ENCODE results near the gene LIMS2. TPM values are rescaled to one million over a fixed set of nuclear protein-coding genes. Genes with fewer than 3 reads are reported as not detected.

LIMS2 gene
- total RNA-seq, 1 donor from 2014 or later: 161 TPM

GRCh38 chr2:127631541-127631996 lies 43.8 kb downstream of the LIMS2 start:
- Histone ChIP-seq H3K27ac (peak overlapping the region; percentile 17), H3K9me3 (no peaks in the 10 kb centered on the region), H3K4me1 (peaks cover 11% of the 10 kb centered on the region), H3K4me3 (no peak overlapping the region), H3K36me3 (no peaks in the 10 kb centered on the region), H3K27me3 (no peaks in the 10 kb centered on the region)
- DNase-seq (no peak), ATAC-seq (peak; percentile 0)
- intact Hi-C loops (cut with DNase I): no loop called here
- TF ChIP-seq, protein P1, sequence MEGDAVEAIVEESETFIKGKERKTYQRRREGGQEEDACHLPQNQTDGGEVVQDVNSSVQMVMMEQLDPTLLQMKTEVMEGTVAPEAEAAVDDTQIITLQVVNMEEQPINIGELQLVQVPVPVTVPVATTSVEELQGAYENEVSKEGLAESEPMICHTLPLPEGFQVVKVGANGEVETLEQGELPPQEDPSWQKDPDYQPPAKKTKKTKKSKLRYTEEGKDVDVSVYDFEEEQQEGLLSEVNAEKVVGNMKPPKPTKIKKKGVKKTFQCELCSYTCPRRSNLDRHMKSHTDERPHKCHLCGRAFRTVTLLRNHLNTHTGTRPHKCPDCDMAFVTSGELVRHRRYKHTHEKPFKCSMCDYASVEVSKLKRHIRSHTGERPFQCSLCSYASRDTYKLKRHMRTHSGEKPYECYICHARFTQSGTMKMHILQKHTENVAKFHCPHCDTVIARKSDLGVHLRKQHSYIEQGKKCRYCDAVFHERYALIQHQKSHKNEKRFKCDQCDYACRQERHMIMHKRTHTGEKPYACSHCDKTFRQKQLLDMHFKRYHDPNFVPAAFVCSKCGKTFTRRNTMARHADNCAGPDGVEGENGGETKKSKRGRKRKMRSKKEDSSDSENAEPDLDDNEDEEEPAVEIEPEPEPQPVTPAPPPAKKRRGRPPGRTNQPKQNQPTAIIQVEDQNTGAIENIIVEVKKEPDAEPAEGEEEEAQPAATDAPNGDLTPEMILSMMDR (IDR thresholded peaks at IDR 0.05): no peak

DNA sequence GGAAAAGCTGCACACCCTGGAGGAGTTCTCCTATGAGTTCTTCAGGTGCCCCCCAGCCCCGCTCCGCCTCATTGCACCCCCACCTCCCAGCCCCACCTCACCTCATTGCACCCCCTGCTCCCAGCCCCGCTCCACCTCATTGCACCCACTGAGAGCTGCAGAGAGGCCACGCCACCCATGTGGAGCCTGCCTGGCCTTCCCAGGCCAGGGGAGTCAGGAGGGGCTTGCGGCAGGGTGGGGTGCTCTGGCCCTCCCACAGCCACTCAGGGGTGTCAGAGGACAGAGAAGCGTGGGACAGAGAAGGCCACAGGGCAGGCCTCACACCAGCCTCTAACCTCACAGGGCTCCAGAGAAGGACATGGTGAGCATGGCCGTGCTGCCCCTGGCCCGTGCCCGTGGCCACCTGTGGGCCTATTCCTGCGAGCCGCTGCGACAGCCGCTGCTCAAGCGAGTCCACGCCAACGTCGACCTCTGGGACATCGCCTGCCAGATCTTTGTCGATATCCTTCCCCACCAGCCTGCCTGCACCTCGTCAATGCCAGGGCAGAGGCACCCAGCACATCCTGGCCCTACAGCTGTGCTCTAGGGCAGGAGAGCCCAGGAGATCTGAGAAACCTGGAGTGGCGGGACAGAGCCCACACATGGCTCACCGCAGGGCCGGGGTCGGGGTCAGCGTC lies 44.3 kb downstream of the LIMS2 start:
- Histone ChIP-seq H3K4me3 (no peak overlapping the region), H3K27me3 (no peaks in the 10 kb centered on the region), H3K36me3 (no peaks in the 10 kb centered on the region), H3K9me3 (no peaks in the 10 kb centered on the region), H3K27ac (no peak overlapping the region), H3K4me1 (peaks cover 9% of the 10 kb centered on the region)
- ATAC-seq (no peak), DNase-seq (no peak)
- intact Hi-C loops (cut with DNase I): no loop called here
- TF ChIP-seq, protein P1 (IDR thresholded peaks at IDR 0.05): no peak

DNA sequence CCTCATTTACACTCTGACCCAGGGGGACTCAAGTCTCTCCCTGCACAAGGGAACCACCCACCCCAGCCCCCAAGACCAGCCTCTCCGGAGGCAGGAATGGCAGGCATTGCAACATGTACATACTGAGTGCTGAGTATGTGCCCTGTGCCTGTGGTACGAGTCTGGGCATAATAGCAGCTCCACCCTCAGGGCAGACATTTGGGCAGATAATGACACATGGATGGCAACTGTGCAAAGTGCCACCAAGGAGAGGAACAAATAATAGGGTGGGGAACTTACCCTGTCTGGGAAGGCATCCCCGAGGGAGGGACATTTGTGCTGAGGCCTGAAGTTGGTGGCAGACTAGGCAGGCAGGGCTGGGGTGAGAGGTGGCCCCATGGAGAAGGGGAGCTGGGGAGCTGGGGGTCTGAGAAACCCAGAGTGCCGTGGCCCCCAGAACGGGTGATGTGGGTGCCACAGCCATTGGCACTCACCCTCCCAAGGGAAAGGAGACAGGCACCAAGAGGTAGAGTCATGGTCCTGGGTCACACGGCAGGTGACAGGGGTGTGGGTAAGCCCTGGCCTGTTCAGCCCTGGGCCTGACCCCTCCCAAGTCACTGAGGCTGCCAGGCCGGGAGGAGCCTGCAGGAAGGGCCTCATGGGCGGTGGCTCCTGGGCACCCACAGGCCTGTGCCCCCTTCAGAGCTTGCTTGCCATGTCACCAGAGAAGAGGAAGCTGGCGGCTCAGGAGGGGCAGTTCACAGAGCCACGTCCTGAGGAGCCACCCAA lies 45.0 kb downstream of the LIMS2 start:
- TF ChIP-seq, protein P1 (IDR thresholded peaks at IDR 0.05): no peak
- no peaks in the 10 kb centered on the region for H3K36me3 ChIP-seq
- H3K27ac ChIP-seq: no peak overlapping the region
- ATAC-seq (peak; percentile 20), DNase-seq (no peak)
- no peaks in the 10 kb centered on the region for H3K9me3 ChIP-seq
- no peak overlapping the region for H3K4me3 ChIP-seq
- intact Hi-C loops (cut with DNase I): no loop called here
- no peaks in the 10 kb centered on the region for H3K27me3 ChIP-seq
- H3K4me1 ChIP-seq: peaks cover 9% of the 10 kb centered on the region

- no peaks in the 10 kb centered on the region for H3K27me3 ChIP-seq
- H3K4me1 ChIP-seq: peaks cover 9% of the 10 kb centered on the region
- H3K4me3 ChIP-seq: no peak overlapping the region
- H3K36me3 ChIP-seq: no peaks in the 10 kb centered on the region
- ATAC-seq (no peak), DNase-seq (no peak)
- H3K9me3 ChIP-seq: no peaks in the 10 kb centered on the region
- intact Hi-C loops (cut with DNase I): no loop called here
- H3K27ac ChIP-seq: no peak overlapping the region
- TF ChIP-seq, protein P1 (IDR thresholded peaks at IDR 0.05): no peak
These were observed 45.7 kb downstream of the LIMS2 start for GRCh38 chr2:127629637-127630036.

DNA sequence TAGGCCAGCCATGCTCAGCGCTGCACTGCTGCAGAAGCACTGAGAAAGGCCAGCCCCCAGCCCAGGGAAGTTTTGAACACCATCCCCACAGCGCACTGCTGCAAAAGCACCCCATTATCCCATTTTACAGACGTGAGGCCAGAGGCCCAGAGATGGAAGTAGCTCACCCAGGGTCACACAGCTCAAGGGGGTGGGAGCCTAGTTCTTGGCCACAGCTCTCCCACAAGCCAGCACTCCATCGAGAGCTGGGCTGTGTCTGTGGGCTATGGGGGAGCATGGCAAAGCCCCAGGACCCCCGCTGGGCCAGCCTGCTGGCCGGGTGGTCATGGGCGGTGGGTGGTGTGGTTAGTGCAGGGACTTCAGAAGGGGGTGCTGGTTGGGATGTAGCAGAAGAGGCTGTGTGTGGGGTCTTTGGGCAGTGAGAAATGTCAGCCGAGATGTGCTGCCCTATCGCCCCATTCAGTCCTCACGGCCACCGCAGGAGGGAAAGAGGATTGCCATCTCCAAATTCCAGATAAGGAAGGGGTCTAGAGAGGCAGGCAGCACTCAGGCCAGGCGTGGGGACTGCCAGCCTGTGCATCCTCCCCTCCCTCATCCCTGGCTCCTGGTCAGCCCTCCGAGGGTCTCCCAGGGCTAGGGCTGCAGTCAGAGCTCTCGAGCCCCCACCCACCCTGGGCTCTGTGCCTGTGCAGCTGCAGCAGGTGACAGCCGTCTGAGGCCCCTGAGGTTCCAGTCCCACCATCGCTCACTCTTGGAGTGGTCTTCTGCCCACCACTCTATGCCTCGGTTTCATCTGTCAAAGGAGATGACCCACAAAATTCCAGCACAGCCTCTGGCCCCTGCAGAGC lies 46.3 kb downstream of the LIMS2 start:
- Histone ChIP-seq H3K4me1 (peaks cover 8% of the 10 kb centered on the region), H3K27ac (no peak overlapping the region), H3K27me3 (no peaks in the 10 kb centered on the region), H3K36me3 (no peaks in the 10 kb centered on the region), H3K4me3 (no peak overlapping the region), H3K9me3 (no peaks in the 10 kb centered on the region)
- TF ChIP-seq, protein P1 (IDR thresholded peaks at IDR 0.05): no peak
- intact Hi-C loops (cut with DNase I): no loop called here
- DNase-seq: no peak
- ATAC-seq: no peak
